ENCODE data around the gene SNX4. TPM values are rescaled to one million over a fixed set of nuclear protein-coding genes. Genes with fewer than 3 reads are reported as not detected.

Gene SNX4
- total RNA-seq (10 to 100 TPM; 26.8 to 36.1 (median 32.9) TPM), polyA plus RNA-seq (10 to 100 TPM; 16.7 to 19.2 TPM)
- long read RNA-seq, donor 1, transcript SNX4-201 (14 exons, 2,513 nt): major isoform, 133 of 167 reads
- long read RNA-seq, donor 1, partial matches to known transcripts: 11 of 167 reads
- long read RNA-seq, donor 1, other reads (novel, unspliced or antisense): 20 of 167 reads
- long read RNA-seq, donor 2, transcript SNX4-201 (14 exons, 2,513 nt): major isoform, 14 of 20 reads
- long read RNA-seq, donor 2, partial matches to known transcripts: 6 of 20 reads
- long read RNA-seq, donor 2, other reads (novel, unspliced or antisense): 0 of 20 reads
- long read RNA-seq, donor 3, transcript SNX4-201 (14 exons, 2,513 nt): major isoform, 76 of 86 reads
- long read RNA-seq, donor 3, partial matches to known transcripts: 1 of 86 reads
- long read RNA-seq, donor 3, other reads (novel, unspliced or antisense): 8 of 86 reads

DNA sequence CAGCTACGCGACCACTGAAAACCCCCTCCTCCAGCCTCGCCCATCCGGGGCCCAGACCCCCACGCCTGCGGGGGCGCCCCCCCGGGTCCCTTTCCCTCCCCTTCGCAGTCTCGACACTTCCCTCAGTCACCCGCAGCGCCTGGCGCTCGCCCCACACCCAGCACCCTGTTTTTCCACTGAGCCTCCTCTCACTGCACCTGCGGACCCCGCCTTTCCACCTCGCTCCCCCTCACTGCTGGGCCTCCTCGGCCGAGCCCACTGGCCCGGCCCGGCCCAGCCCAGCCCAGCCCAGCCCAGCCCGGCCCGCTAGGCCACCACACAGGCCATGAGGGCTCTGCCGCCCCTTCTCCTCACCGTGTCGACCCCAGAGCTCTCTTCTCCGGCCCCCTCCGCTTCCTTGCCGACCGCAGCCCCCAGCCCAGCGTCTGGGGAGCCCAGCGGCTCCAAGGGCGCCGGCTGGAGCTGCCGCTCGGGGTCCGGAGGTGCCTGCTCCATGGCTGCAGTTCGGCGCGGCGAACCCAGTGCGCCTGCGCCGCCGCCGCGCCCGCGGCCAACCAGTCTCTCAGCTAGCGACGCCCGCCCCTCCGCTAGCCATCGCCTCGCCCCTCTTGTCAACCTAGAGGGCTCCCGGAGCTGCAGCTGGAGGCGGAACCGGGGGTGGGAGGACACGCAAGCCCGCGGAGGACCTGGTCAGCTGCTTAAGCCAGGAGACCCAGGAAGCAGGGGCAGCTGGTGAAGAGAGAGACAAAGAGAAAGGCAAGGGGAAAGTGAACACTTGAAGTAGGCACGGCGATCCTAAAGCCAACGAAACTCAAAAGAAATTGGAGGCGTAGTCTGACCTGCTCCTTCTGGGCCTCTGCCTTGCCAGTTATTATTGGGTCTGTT, at the start of gene SNX4:
TSS of gene SNX4 (minus strand) at position 525 of the 885 bp plus-strand sequence. CDS start at position 495, 30 bp downstream.
- H3K4me1 ChIP-seq (ENCODE audit: insufficient read depth): no peaks in the 10 kb centered on the region
- no peaks in the 10 kb centered on the region for H3K9me3 ChIP-seq
- H3K4me3 ChIP-seq: peak within 1 kb of the TSS; percentile 92
- 0 to 1% (median 0%) methylated on average over 40 to 65 of the region's 65 CpGs for WGBS, 3 donors
- H3K27me3 ChIP-seq: no peaks in the 10 kb centered on the region
- intact Hi-C loops (cut with DNase I): no loop called here
- peak within 1 kb of the TSS; percentile 62 to 77 for H3K27ac ChIP-seq
- peak; percentile 92 to 95 (median 93) for DNase-seq
- no peaks in the 10 kb centered on the region for H3K36me3 ChIP-seq
- TF ChIP-seq POLR2A (IDR thresholded peaks at IDR 0.05) (peak; percentile 53), EP300 (IDR thresholded peaks at IDR 0.05) (no peak)
- TF ChIP-seq, protein P1, sequence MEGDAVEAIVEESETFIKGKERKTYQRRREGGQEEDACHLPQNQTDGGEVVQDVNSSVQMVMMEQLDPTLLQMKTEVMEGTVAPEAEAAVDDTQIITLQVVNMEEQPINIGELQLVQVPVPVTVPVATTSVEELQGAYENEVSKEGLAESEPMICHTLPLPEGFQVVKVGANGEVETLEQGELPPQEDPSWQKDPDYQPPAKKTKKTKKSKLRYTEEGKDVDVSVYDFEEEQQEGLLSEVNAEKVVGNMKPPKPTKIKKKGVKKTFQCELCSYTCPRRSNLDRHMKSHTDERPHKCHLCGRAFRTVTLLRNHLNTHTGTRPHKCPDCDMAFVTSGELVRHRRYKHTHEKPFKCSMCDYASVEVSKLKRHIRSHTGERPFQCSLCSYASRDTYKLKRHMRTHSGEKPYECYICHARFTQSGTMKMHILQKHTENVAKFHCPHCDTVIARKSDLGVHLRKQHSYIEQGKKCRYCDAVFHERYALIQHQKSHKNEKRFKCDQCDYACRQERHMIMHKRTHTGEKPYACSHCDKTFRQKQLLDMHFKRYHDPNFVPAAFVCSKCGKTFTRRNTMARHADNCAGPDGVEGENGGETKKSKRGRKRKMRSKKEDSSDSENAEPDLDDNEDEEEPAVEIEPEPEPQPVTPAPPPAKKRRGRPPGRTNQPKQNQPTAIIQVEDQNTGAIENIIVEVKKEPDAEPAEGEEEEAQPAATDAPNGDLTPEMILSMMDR (IDR thresholded peaks at IDR 0.05): no peak

DNA sequence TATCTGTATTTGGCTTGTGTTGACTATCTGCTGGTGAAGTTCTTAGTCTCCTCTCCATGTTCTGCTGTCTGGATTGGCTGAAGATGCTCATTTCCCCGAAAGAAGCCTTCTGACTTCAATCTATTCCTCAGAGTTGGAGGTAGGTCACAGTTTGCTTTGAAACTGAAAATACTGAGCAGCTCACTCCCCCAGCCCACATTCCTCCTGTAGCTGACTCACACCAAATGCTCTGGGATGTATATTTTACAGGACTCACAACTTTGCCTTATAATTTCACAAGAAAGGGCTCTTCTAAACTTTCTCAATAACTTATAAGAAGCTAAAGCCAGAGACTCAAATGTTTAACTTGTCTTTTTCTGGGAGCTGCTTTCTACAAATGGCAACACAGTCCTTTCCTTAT, 36.3 kb upstream of the SNX4 start:
- WGBS, 3 donors: 64 to 87% (median 79%) methylated on average over 1 of the region's 1 CpG
- intact Hi-C loops (cut with DNase I): no loop called here
- H3K4me3 ChIP-seq: no peak overlapping the region
- H3K27me3 ChIP-seq: no peaks in the 10 kb centered on the region
- no peaks in the 10 kb centered on the region for H3K4me1 ChIP-seq (ENCODE audit: insufficient read depth)
- TF ChIP-seq, protein P1 (IDR thresholded peaks at IDR 0.05): no peak
- no peak for TF ChIP-seq EP300 (IDR thresholded peaks at IDR 0.05)
- TF ChIP-seq POLR2A (IDR thresholded peaks at IDR 0.05): no peak
- no peaks in the 10 kb centered on the region for H3K9me3 ChIP-seq
- H3K36me3 ChIP-seq: no peaks in the 10 kb centered on the region
- no peak for DNase-seq
- no peak overlapping the region for H3K27ac ChIP-seq

DNA sequence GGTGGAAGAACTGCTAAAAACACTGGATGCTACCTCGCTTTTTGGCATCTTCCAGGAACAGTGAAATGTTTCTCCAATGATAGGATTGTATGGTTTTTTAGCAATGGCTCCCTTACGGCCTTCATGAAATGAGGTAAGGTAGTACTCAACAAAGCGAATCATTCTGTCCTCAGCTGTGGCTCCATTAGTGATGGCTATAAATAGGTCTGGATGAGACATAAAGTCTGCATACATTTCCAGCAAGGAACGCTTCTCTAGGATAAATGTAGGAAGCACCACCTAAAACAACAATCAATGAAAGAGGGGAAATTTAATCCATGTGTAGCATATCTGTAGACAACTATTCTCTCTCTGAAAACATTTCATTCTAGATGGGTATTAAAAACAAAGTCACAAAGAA, 32.4 kb upstream of the SNX4 start:
- no peaks in the 10 kb centered on the region for H3K4me1 ChIP-seq (ENCODE audit: insufficient read depth)
- no peak for TF ChIP-seq POLR2A (IDR thresholded peaks at IDR 0.05)
- TF ChIP-seq EP300 (IDR thresholded peaks at IDR 0.05): no peak
- TF ChIP-seq, protein P1 (IDR thresholded peaks at IDR 0.05): no peak
- WGBS, 3 donors: 95 to 96% (median 96%) methylated on average over 4 of the region's 4 CpGs
- H3K27me3 ChIP-seq: peaks cover 3% of the 10 kb centered on the region
- no peak overlapping the region for H3K27ac ChIP-seq
- H3K36me3 ChIP-seq: no peaks in the 10 kb centered on the region
- no peak for DNase-seq
- no peaks in the 10 kb centered on the region for H3K9me3 ChIP-seq
- intact Hi-C loops (cut with DNase I): no loop called here
- H3K4me3 ChIP-seq: no peak overlapping the region

DNA sequence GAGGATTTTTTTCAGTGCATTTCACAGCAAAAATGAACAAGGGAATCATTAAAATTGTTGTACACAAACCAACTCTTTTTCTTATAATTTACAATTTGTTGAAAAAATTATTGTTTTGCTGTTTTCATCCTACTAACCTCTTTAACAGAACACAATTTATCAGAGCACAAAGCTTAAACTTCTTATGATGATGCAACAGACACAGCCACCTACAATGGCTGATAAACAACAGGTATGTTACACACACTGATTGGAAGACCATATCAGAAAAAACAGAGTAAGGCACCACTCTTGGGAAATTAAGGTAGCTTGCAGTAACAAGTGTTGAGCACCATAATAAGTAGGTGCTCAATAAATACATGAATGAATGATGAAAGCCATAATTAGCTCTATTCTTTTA, 8.9 kb upstream of the SNX4 start:
- intact Hi-C loops (cut with DNase I): no loop called here
- no peak overlapping the region for H3K27ac ChIP-seq
- no peaks in the 10 kb centered on the region for H3K4me1 ChIP-seq (ENCODE audit: insufficient read depth)
- H3K36me3 ChIP-seq: no peaks in the 10 kb centered on the region
- DNase-seq: no peak
- no peaks in the 10 kb centered on the region for H3K9me3 ChIP-seq
- H3K27me3 ChIP-seq: no peaks in the 10 kb centered on the region
- H3K4me3 ChIP-seq: no peak overlapping the region
- no peak for TF ChIP-seq POLR2A (IDR thresholded peaks at IDR 0.05)
- TF ChIP-seq EP300 (IDR thresholded peaks at IDR 0.05): no peak
- TF ChIP-seq, protein P1 (IDR thresholded peaks at IDR 0.05): no peak
